A673 (cell line): ENCODE results near the gene GAST. TPM values are rescaled to one million over a fixed set of nuclear protein-coding genes. Genes with fewer than 3 reads are reported as not detected.

ENCODE experiments used
- BruUV-seq: library from RNA; stranded (reverse); fragments of 400-500 nt; replicated peaks from 2 replicates; lab custom pipeline; 2021; lab: Mats Ljungman, UMichigan
- CTCF ChIA-PET: fragments of 300-600 bp; sonication (Branson Sonifier 250); formaldehyde crosslinking; loops from one replicate; lab custom pipeline; 2022; ENCODE audit warnings: antibody characterized with exemption; lab: Charles Lee
- POLR2A ChIA-PET: fragments of 300-600 bp; sonication (Branson Sonifier 250); formaldehyde crosslinking; loops from one replicate; lab custom pipeline; 2022; ENCODE audit warnings: antibody characterized with exemption; ENCODE audit not compliant: low non-redundant PET; lab: Charles Lee
- DNase-seq: peaks from one replicate; pipeline ENCODE4 v3.0.0-alpha.2; 2015; ENCODE audit warnings: low spot score
- H3K27ac ChIP-seq: fragments of 200-600 bp; sonication (generic); 2 replicates; pipeline ENCODE4 v1.5.1; 2016; ENCODE audit warnings: mixed run types, low read depth, mild to moderate bottlenecking, mixed read lengths, antibody characterized with exemption, low read length; ENCODE audit not compliant: poor library complexity, severe bottlenecking
- H3K27me3 ChIP-seq: fragments of 200-600 bp; sonication (generic); replicated peaks from 2 replicates; pipeline ENCODE4 v1.6.1; 2017; ENCODE audit warnings: mixed run types, low read depth, mild to moderate bottlenecking, mixed read lengths, antibody characterized with exemption, low read length; ENCODE audit not compliant: insufficient read depth, poor library complexity
- H3K36me3 ChIP-seq: fragments of 200-600 bp; sonication (generic); 2 replicates; pipeline ENCODE4 v1.6.1; 2016; ENCODE audit warnings: mixed run types, mild to moderate bottlenecking, mixed read lengths, antibody characterized with exemption, low read length; ENCODE audit not compliant: insufficient read depth, poor library complexity, severe bottlenecking
- H3K4me1 ChIP-seq: fragments of 200-600 bp; sonication (generic); 2 replicates; pipeline ENCODE4 v1.6.1; 2017; ENCODE audit warnings: mixed run types, mild to moderate bottlenecking, mixed read lengths, antibody characterized with exemption, low read length; ENCODE audit not compliant: insufficient read depth, poor library complexity, severe bottlenecking
- H3K4me3 ChIP-seq: fragments of 200-600 bp; sonication (generic); 2 replicates; pipeline ENCODE4 v1.5.1; 2016; ENCODE audit warnings: low read depth, mixed run types, mild to moderate bottlenecking, mixed read lengths, low read length; ENCODE audit not compliant: poor library complexity, severe bottlenecking
- H3K9me3 ChIP-seq: fragments of 200-600 bp; sonication (generic); 2 replicates; pipeline ENCODE4 v1.6.1; 2016; ENCODE audit warnings: mixed run types, low read depth, mild to moderate bottlenecking, mixed read lengths, antibody characterized with exemption, low read length; ENCODE audit not compliant: poor library complexity, severe bottlenecking
- CTCF ChIP-seq: fragments of 300-800, 200-600 bp; sonication (generic); conservative IDR thresholded peaks from 2 replicates; pipeline ENCODE4 v1.5.1; 2017; ENCODE audit warnings: low read depth, mild to moderate bottlenecking, antibody characterized with exemption, low read length, moderate library complexity, mixed read lengths
- EZH2 ChIP-seq: fragments of 200-600 bp; sonication (generic); IDR thresholded peaks from 2 replicates; pipeline ENCODE4 v1.6.1; 2017; ENCODE audit warnings: borderline replicate concordance, low read depth, mild to moderate bottlenecking, mixed read lengths, antibody characterized with exemption, low read length; ENCODE audit not compliant: poor library complexity, severe bottlenecking
- intact Hi-C: fragments of 100-400 bp; cut with micrococcal nuclease; formaldehyde crosslinking; loops from one replicate; pipeline ENCODE4 v1.10.0; 2022; ENCODE audit not compliant: unreplicated experiment
- total RNA-seq: library from RNA; stranded (reverse); gene quantifications from 2 replicates; pipeline ENCODE4 v1.2.3, GENCODE V29; 2021

The GAST gene
- total RNA-seq, 1 experiment from 2014 or later: not detected

GRCh38 chr17:41736983-41737679 lies 25.0 kb downstream of the GAST start:
- intact Hi-C loops: loop anchor here (10.0 kb wide), 1 partner anchor 148 kb away; no protein-coding TSS in a partner anchor

GRCh38 chr17:41737680-41738023 lies 25.5 kb downstream of the GAST start:
- ChIA-PET CTCF (interaction anchor here (0.5 to 1.0 kb wide), 2 partner anchors 102 to 222 kb away, joined by 3 read pairs; no protein-coding TSS in a partner anchor), POLR2A (no interaction called here)
- Histone ChIP-seq H3K27me3 (peaks cover 26% of the 10 kb centered on the region), H3K27ac (no peak overlapping the region), H3K9me3 (no peaks in the 10 kb centered on the region), H3K4me1 (no peaks in the 10 kb centered on the region), H3K36me3 (no peaks in the 10 kb centered on the region), H3K4me3 (no peak overlapping the region)
- intact Hi-C loops: loop anchor here (1.0 to 10.0 kb wide), 3 partner anchors 64 to 221 kb away; no protein-coding TSS in a partner anchor
- BruUV-seq: no TSS peak
- TF ChIP-seq EZH2: no peak
- TF ChIP-seq CTCF: no peak
- DNase-seq: no peak

More at GRCh38 chr17:41736983-41737679, 25.0 kb downstream of the GAST start:
- no peak overlapping the region for H3K27ac ChIP-seq
- H3K27me3 ChIP-seq: peaks cover 26% of the 10 kb centered on the region
- BruUV-seq: no TSS peak
- POLR2A ChIA-PET: no interaction called here
- CTCF ChIA-PET: interaction anchor here (0.5 to 1.0 kb wide), 3 partner anchors 10 to 223 kb away, joined by 3 read pairs; no protein-coding TSS in a partner anchor
- no peak overlapping the region for H3K4me3 ChIP-seq
- no peak for TF ChIP-seq EZH2
- no peak for TF ChIP-seq CTCF
- DNase-seq: no peak
- no peaks in the 10 kb centered on the region for H3K4me1 ChIP-seq
- no peaks in the 10 kb centered on the region for H3K9me3 ChIP-seq
- H3K36me3 ChIP-seq: no peaks in the 10 kb centered on the region

DNA sequence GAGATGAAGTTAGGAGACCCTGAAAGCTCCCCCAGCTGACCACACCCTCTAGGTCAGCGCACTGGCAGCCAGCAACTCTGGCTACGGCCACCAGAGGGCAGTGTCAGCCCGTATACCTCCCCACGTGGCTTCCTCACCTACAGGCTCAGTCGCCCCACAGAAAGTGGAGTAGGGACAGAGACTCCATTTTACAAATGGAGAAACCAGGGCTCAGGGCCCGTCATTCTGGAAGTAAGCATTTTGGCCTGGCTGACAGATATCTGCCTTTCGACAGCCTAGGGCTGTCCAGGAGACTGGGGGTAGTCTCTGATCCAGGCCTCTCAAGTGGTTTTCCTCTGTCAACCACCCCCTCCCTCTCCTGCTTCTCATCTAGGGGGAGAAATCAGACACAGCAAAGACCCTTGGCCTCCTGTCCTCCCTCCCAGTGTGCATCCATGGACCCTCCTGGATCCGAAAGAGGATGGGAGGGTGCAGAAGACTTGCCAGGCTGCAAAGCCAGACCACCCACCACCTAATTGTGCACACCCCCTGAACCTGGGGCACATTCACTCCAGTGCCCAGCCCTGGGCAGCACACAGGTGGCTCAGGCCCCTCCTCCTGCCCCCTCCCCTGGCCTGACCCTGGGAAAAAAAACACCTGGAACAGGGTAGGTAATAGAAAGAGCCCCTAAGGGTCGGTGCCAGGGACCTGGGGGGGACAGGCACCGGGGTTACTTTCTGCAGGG lies 26.1 kb downstream of the GAST start:
- H3K9me3 ChIP-seq: no peaks in the 10 kb centered on the region
- intact Hi-C loops: loop anchor here (1.0 to 10.0 kb wide), 3 partner anchors 63 to 221 kb away; no protein-coding TSS in a partner anchor
- TF ChIP-seq CTCF (peak; percentile 78), EZH2 (no peak)
- no TSS peak for BruUV-seq
- H3K27ac ChIP-seq: no peak overlapping the region
- no peak overlapping the region for H3K4me3 ChIP-seq
- POLR2A ChIA-PET: no interaction called here
- CTCF ChIA-PET: interaction anchor here (0.5 to 1.0 kb wide), 2 partner anchors 101 to 222 kb away, joined by 3 read pairs; no protein-coding TSS in a partner anchor
- H3K36me3 ChIP-seq: no peaks in the 10 kb centered on the region
- H3K4me1 ChIP-seq: no peaks in the 10 kb centered on the region
- DNase-seq: peak; percentile 72
- H3K27me3 ChIP-seq: peaks cover 26% of the 10 kb centered on the region
